GM12892 (cell line): Measurements from ENCODE around the gene OR51B6.
"Not testable (repeated sequence)": the region's sequence is repeated elsewhere in the genome, so short reads cannot be mapped to it uniquely, and the experiment has no call there.

Experiments used
- DNase-seq: peaks from one replicate; pipeline ENCODE4 v3.0.0; 2011; ENCODE audit not compliant: insufficient read length
- FAIRE-seq: peaks from 2 replicates; lab custom pipeline; 2011; peaks lifted over from hg19 to GRCh38; lab: Jason Lieb, UNC
- POLR2A ChIP-seq: IDR thresholded peaks from 2 replicates; pipeline ENCODE4 v1.6.1; 2011; ENCODE audit warnings: low read depth, low read length, control low read depth
- POLR2AphosphoS5 ChIP-seq: IDR thresholded peaks from 2 replicates; pipeline ENCODE4 v1.6.1; 2011; ENCODE audit warnings: low read depth, low read length, control low read depth
- TAF1 ChIP-seq: IDR thresholded peaks from 2 replicates; pipeline ENCODE4 v1.6.1; 2011; ENCODE audit warnings: low read depth, mild to moderate bottlenecking, control low read depth, low read length, borderline replicate concordance

OR51B6 gene

GRCh38 chr11:5339771-5340322, 11.5 kb upstream of the OR51B6 start:
- no peak for DNase-seq
- FAIRE-seq: no peak
- TF ChIP-seq POLR2A (no peak), TAF1 (no peak), POLR2AphosphoS5 (no peak)

DNA sequence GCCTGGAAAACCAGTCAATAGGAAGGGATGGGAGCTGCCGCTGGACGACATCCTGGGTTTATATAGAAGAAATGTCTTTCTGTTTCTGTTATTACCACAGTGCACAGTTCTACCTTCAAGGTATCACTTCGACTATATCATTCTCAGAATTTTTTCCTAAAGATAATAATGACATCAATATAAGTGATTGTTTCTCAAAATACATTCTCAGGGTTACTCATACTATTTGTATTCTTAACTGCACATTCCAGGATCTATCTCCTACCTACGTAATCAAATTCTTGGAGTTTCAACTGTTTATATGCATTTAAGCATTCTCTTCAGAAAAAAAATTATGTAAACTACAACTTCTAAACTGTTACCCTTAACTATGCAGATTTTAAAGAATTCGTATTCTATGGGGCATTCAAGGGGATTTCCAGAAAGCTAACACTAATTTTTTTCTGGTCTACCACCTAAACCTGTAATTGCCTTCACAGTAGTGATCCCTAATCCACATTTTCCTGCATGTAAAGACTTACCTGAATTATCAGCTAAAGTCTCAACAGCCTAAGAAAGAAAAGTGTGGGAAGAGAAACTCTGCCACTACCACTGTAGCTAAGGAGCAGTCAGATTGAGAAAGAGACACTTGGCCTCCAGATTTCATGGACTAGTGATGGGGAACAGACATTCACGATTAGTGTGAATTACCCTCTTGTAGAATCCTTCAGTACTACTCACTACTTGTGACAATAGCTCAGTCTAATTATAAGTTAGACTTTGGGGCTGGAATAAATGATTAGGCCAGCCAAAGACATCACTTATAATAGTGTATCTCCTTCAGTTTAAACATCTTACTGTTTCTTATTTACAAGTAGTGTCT, 7.6 kb upstream of the OR51B6 start, which contains the start of gene OR51B5:
OR51B5 (minus strand) TSS at position 51 of the 862 bp plus-strand sequence; CDS start at position 51, 0 bp downstream.
- no peak for DNase-seq
- no peak for FAIRE-seq
- TF ChIP-seq TAF1 (no peak), POLR2AphosphoS5 (no peak), POLR2A (no peak)

DNA sequence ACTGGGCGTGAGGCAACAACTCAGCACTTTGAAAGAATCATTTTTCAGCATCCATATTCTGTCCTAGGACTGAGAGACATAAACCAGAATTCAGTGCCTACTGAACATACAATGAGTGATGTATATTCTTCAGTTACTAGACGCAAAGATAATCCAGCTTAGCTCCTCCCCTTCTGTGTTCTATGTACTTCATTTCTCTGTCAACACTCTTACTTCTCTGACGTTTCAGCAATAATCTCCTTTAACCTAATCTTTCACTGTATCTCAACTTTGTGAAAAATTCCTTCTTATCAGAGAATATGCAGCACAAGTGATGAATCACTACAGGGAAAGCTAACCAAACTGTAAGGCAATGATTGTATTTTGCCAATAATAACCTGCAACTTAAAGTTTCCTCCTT, 5.5 kb upstream of the OR51B6 start:
- FAIRE-seq (no peak), DNase-seq (no peak)
- no peak for TF ChIP-seq POLR2A
- TF ChIP-seq POLR2AphosphoS5: no peak
- no peak for TF ChIP-seq TAF1

DNA sequence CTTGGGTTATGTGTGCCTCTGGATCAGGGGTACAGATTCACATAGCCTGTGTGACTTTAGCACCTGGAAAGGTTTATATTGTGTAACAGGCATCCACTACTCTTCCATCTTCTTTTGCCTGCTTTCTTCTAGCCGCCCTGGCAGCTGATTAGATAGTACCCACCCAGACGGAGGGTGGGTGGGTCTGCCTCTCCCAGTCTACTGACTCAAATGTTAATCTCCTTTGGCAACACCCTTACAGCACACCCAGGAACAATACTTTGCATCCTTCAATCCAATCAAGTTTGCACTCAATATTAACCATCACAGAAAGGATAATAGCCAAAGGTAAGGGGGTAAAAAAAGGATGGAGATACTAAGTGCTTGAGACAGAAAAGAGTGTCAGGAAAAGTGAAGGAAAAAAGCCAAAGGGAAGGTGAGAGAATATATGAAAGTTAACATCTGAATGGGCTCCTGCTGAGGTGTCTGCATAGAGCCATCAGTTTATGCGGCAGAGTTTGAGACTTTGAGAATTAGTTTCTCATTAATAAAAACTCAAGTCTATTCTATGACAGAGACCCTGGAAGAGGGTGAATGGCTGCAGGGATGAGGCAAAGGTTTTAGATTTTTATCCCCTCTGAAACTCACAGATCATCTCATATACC, 2.6 kb upstream of the OR51B6 start:
- TF ChIP-seq TAF1: no peak
- TF ChIP-seq POLR2AphosphoS5: no peak
- no peak for TF ChIP-seq POLR2A
- FAIRE-seq (no peak), DNase-seq (no peak)

DNA sequence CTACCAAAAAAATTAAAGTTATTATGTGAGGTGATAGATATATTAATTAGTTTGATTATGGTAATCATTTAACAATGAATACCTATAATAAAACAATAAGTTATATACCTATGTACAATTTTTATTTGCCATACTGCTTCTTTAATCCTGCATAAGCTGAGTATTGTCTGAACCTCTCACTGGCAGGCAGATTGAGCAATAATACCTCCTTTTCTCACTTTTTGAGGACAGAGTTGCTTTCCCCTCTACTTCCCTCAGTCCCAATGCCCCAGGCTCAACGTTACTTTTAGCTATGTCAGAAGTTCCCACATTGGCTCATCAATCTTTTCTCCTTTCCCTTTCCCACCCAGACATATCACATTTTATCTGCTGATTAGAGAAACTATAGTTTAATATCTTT, 1.8 kb upstream of the OR51B6 start:
- no peak for TF ChIP-seq TAF1
- no peak for TF ChIP-seq POLR2A
- TF ChIP-seq POLR2AphosphoS5: no peak
- FAIRE-seq: no peak
- DNase-seq: no peak

DNA sequence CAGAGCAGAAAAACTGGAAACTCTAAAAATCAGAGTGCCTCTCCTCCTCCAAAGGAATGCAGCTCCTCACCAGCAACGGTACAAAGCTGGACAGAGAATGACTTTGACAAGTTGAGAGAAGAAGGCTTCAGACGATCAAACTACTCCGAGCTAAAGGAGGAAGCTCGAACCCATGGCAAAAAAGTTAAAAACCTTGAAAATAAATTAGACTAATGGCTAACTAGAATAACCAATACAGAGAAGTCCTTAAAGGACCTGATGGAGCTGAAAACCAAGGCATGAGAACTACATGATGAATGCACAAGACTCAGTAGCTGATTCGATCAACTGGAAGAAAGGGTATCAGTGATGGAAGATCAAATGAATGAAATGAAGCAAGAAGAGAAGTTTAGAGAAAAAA, 4.7 kb downstream of the OR51B6 start:
- FAIRE-seq, DNase-seq: not testable (repeated sequence)

- no peak for DNase-seq
- FAIRE-seq: no peak
- no peak for TF ChIP-seq POLR2AphosphoS5
- TF ChIP-seq TAF1: no peak
- TF ChIP-seq POLR2A: no peak
These were observed 10.8 kb downstream of the OR51B6 start for GRCh38 chr11:5362017-5362625.

DNA sequence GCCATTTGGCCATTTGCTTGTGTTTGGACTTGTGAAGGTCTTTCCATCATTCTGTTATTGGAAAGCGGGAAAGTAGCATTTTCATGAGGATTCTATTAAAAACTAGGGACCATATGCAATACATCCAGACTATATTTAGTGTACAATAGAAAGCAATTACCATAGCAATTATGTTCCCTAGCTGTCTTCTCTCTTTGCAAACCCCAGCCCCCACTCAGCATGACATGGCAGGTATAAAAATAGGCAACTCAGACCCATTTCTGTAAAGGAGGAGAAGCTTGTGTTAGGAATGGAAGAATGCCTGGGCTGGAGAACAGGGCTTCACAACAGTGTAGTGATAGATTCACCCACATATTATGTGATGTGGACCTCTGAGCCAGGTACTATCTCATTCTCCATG, 12.4 kb downstream of the OR51B6 start:
- FAIRE-seq (no peak), DNase-seq (no peak)
- no peak for TF ChIP-seq POLR2A
- TF ChIP-seq POLR2AphosphoS5: no peak
- TF ChIP-seq TAF1: no peak

DNA sequence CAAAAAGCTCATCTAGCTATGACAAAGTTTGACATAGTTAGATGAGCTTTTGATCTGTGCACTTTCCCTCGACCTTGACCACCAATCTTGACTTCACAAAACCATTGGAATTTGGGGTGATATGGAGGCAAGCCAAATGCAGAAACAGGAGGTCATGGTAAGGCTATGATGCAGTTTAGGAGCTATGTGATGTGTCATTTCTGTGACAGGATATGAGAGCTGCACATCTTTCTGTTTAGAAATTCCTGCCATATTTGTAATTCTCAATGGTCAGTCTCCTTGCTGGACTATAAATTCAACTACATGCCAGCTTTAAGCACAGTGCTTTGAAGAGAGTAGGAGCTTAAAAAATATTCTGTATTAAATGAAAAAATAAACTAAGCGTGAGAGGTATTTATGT, 12.9 kb downstream of the OR51B6 start:
- FAIRE-seq: no peak
- no peak for TF ChIP-seq POLR2AphosphoS5
- TF ChIP-seq POLR2A: no peak
- no peak for TF ChIP-seq TAF1
- DNase-seq: no peak

DNA sequence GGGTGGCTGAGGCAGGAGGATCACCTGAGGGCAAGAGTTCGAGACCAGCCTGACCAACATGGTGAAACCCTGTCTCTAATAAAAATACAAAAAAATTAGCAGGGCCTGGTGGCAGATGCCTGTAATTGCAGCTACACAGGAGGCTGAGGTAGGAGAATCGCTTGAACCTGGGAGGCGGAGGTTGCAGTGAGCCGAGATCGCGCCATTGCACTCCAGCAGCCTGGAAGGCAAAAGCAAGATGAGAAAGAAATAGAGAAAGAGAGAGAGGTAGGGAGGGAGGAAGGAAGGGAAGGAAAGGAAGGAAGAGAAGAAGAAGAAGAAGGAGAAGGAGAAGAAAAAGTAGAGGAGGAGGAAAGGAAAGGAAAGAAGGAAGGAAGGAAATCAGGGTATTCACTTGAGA, 15.1 kb downstream of the OR51B6 start:
- not testable (repeated sequence) for FAIRE-seq, DNase-seq

GRCh38 chr11:5366856-5367255, 15.5 kb downstream of the OR51B6 start:
- TF ChIP-seq POLR2AphosphoS5 (no peak), POLR2A (no peak)
- DNase-seq: no peak
- FAIRE-seq: no peak

- TF ChIP-seq POLR2AphosphoS5 (no peak), TAF1 (no peak), POLR2A (no peak)
- no peak for FAIRE-seq
- no peak for DNase-seq
These were observed 16.3 kb downstream of the OR51B6 start for GRCh38 chr11:5367448-5368074.
